CD4-positive, alpha-beta T cell (primary cell): Measurements from ENCODE around the gene PLCL1. TPM values are rescaled to one million over a fixed set of nuclear protein-coding genes. Genes with fewer than 3 reads are reported as not detected.

Source experiments
- ATAC-seq: fragments of 200-7000 bp; cut with Tn5 transposase; one replicate; pipeline ENCODE4 v1.10.0; 2022; ENCODE audit warnings: mild to moderate bottlenecking; ENCODE audit not compliant: poor library complexity
- CTCF ChIA-PET: fragments of 350-600 bp; sonication (Branson Sonifier 250); formaldehyde crosslinking; loops from one replicate; lab custom pipeline; 2021; ENCODE audit warnings: antibody characterized with exemption, inconsistent platforms; lab: Charles Lee
- POLR2A ChIA-PET: fragments of 350-600 bp; sonication (Branson Sonifier 250); formaldehyde crosslinking; loops from one replicate; lab custom pipeline; 2021; ENCODE audit warnings: antibody characterized with exemption, inconsistent platforms; lab: Charles Lee
- DNase-seq, 14 experiments: peaks; one replicate each; pipeline ENCODE4 v3.0.0-alpha.2; 2013 to 2020; ENCODE audit warnings: mixed read lengths in 2 of 14
- H3K27ac ChIP-seq, 2 donors: one replicate each; pipeline versions ENCODE4 v1.5.1 to v1.7.0; 2013; ENCODE audit warnings: low read length in 2 of 2, low read depth in 1 of 2, mild to moderate bottlenecking in 1 of 2
- H3K27me3 ChIP-seq, 2 experiments: 1 replicate in 1 of 2; 2 replicates in 1 of 2; pipeline versions ENCODE4 v1.6.1 to v1.7.0; 2013; ENCODE audit warnings: low read length in 2 of 2, control low read depth in 1 of 2, mild to moderate bottlenecking in 1 of 2, moderate library complexity in 1 of 2; ENCODE audit not compliant: insufficient read depth in 2 of 2, control insufficient read depth in 1 of 2
- H3K36me3 ChIP-seq: one replicate; pipeline ENCODE4 v1.6.1; 2013; ENCODE audit warnings: low read length, control low read depth; ENCODE audit not compliant: insufficient read depth
- H3K4me1 ChIP-seq: one replicate; pipeline ENCODE4 v1.6.1; 2013; ENCODE audit warnings: low read length, control low read depth; ENCODE audit not compliant: insufficient read depth
- H3K4me3 ChIP-seq: one replicate; pipeline ENCODE4 v1.5.1; 2013; ENCODE audit warnings: mild to moderate bottlenecking, low read length, moderate library complexity
- H3K9me3 ChIP-seq, 2 experiments: 1 replicate in 1 of 2; 2 replicates in 1 of 2; pipeline versions ENCODE4 v1.6.1 to v1.7.0; 2013; ENCODE audit warnings: low read length in 2 of 2, mild to moderate bottlenecking in 2 of 2, control low read depth in 1 of 2, moderate library complexity in 1 of 2; ENCODE audit not compliant: control insufficient read depth in 1 of 2, insufficient read depth in 1 of 2
- H3K27ac Mint-ChIP-seq: one replicate; pipeline ENCODE4 v1.8.0; 2020; ENCODE audit warnings: mixed read lengths
- H3K27me3 Mint-ChIP-seq: one replicate; pipeline ENCODE4 v1.8.0; 2021; ENCODE audit warnings: mixed read lengths
- H3K36me3 Mint-ChIP-seq: one replicate; pipeline ENCODE4 v1.8.0; 2021; ENCODE audit warnings: low read depth, mixed read lengths
- H3K4me1 Mint-ChIP-seq: one replicate; pipeline ENCODE4 v1.8.0; 2021; ENCODE audit warnings: low read depth, mixed read lengths
- H3K4me3 Mint-ChIP-seq: one replicate; pipeline ENCODE4 v1.8.0; 2020; ENCODE audit warnings: mild to moderate bottlenecking, mixed read lengths
- H3K9me3 Mint-ChIP-seq: one replicate; pipeline ENCODE4 v1.8.0; 2020; ENCODE audit warnings: mixed read lengths
- CTCF ChIP-seq: fragments of 200-600 bp; IDR thresholded peaks from one replicate; pipeline ENCODE4 v1.8.0; 2022; ENCODE audit warnings: antibody characterized with exemption, mild to moderate bottlenecking
- intact Hi-C, 2 experiments: fragments of 100-400 bp; cut with DNase I in 1 of 2; cut with micrococcal nuclease in 1 of 2; formaldehyde crosslinking; loops; one replicate each; pipeline versions ENCODE4 v1.15.1 to v1.9.0; 2023 to 2025; cut with DNase I, micrococcal nuclease
- total RNA-seq, 174 experiments: library from RNA in 2 of 174; stranded (reverse) in 2 of 174; gene quantifications; one replicate each; pipeline ENCODE4 v1.2.3 and lab custom pipeline; 2021 to 2026

Gene PLCL1
- total RNA-seq, 2 experiments from 2014 or later: 27.0 to 28.3 TPM

- DNase-seq: no peak
Measured at GRCh38 chr2:197969391-197969893, 165.0 kb downstream of the PLCL1 start.

GRCh38 chr2:197972061-197972460 lies 167.7 kb downstream of the PLCL1 start:
- Mint-ChIP-seq H3K9me3 (no peaks in the 10 kb centered on the region), H3K27me3 (no peaks in the 10 kb centered on the region), H3K36me3 (peaks cover 14% of the 10 kb centered on the region), H3K4me1 (peaks cover 34% of the 10 kb centered on the region), H3K4me3 (no peak overlapping the region), H3K27ac (no peak overlapping the region)
- Histone ChIP-seq H3K36me3 (no peaks in the 10 kb centered on the region), H3K4me1 (no peaks in the 10 kb centered on the region), H3K27me3 (no peaks in the 10 kb centered on the region), H3K9me3 (no peaks in the 10 kb centered on the region), H3K4me3 (no peak overlapping the region), H3K27ac (no peak overlapping the region)
- intact Hi-C loops: no loop called here
- no peak for DNase-seq
- POLR2A ChIA-PET: no interaction called here
- CTCF ChIA-PET: no interaction called here
- no peak for TF ChIP-seq CTCF
- ATAC-seq: no peak

More at GRCh38 chr2:197969391-197969893, 165.0 kb downstream of the PLCL1 start:
- H3K4me3 Mint-ChIP-seq: no peak overlapping the region
- no peak for ATAC-seq
- no peaks in the 10 kb centered on the region for H3K27me3 Mint-ChIP-seq
- H3K27me3 ChIP-seq: no peaks in the 10 kb centered on the region
- no peaks in the 10 kb centered on the region for H3K36me3 ChIP-seq
- H3K27ac Mint-ChIP-seq: no peak overlapping the region
- H3K9me3 Mint-ChIP-seq: peaks cover 8% of the 10 kb centered on the region
- H3K36me3 Mint-ChIP-seq: peaks cover 37% of the 10 kb centered on the region
- TF ChIP-seq CTCF: no peak
- ChIA-PET CTCF (no interaction called here), POLR2A (no interaction called here)
- peaks cover 31% of the 10 kb centered on the region for H3K4me1 Mint-ChIP-seq
- no peak overlapping the region for H3K4me3 ChIP-seq
- peaks cover 0 to 6% of the 10 kb centered on the region in 2 experiments for H3K9me3 ChIP-seq
- no peak overlapping the region for H3K27ac ChIP-seq
- H3K4me1 ChIP-seq: no peaks in the 10 kb centered on the region
- intact Hi-C loops: no loop called here

- Mint-ChIP-seq H3K9me3 (no peaks in the 10 kb centered on the region), H3K27me3 (no peaks in the 10 kb centered on the region), H3K4me3 (no peak overlapping the region), H3K4me1 (peaks cover 39% of the 10 kb centered on the region), H3K36me3 (peaks cover 13% of the 10 kb centered on the region), H3K27ac (no peak overlapping the region)
- no peak for TF ChIP-seq CTCF
- H3K27me3 ChIP-seq: no peaks in the 10 kb centered on the region
- no peaks in the 10 kb centered on the region for H3K4me1 ChIP-seq
- H3K4me3 ChIP-seq: no peak overlapping the region
- no peaks in the 10 kb centered on the region for H3K36me3 ChIP-seq
- H3K27ac ChIP-seq: no peak overlapping the region
- DNase-seq (no peak), ATAC-seq (no peak)
- ChIA-PET CTCF (no interaction called here), POLR2A (no interaction called here)
- H3K9me3 ChIP-seq: no peaks in the 10 kb centered on the region
- intact Hi-C loops: no loop called here
Measured at GRCh38 chr2:197972587-197972986, 168.2 kb downstream of the PLCL1 start.
